ENCODE data around the gene FPR3. TPM values are rescaled to one million over a fixed set of nuclear protein-coding genes. Genes with fewer than 3 reads are reported as not detected.

FPR3 gene
- total and polyA plus RNA-seq, 9 of the 15 experiments (the other 6 are each of a cell fraction or from before 2014, with no cell fraction given): 0.08 to 0.51 (median 0.22) TPM; not detected in 1

- peak; percentile 96 for TF ChIP-seq ZNF766 (CRISPR knock-in tag; conservative IDR thresholded peaks at IDR 0.05)
- TF ChIP-seq HEY1 (CRISPR knock-in tag; IDR thresholded peaks at IDR 0.05; ENCODE audit: borderline replicate concordance): peak; percentile 79
- peak; percentile 85; the same call in 1 of the 2 replicates for TF ChIP-seq MBD2 (IDR thresholded peaks at IDR 0.05; ENCODE audit: borderline replicate concordance, low read depth)
- TF ChIP-seq CGGBP1 (CRISPR knock-in tag; IDR thresholded peaks at IDR 0.05): no peak
- no peak for TF ChIP-seq ZNF707 (CRISPR knock-in tag; conservative IDR thresholded peaks at IDR 0.05)
- peak; percentile 72 for TF ChIP-seq ZFX (CRISPR knock-in tag; IDR thresholded peaks at IDR 0.05)
- TF ChIP-seq ZNF311 (CRISPR knock-in tag; IDR thresholded peaks at IDR 0.05): no peak
- no peak for TF ChIP-seq ZNF431 (CRISPR knock-in tag; IDR thresholded peaks at IDR 0.05)
- TF ChIP-seq ZNF197 (CRISPR knock-in tag; IDR thresholded peaks at IDR 0.05; ENCODE audit: low read depth): peak; percentile 47; the same call in 1 of the 2 replicates
- peak; percentile 88; the same call in 1 of the 2 replicates for TF ChIP-seq GATAD2B (IDR thresholded peaks at IDR 0.05; ENCODE audit: borderline replicate concordance)
- TF ChIP-seq POLR2AphosphoS5 (IDR thresholded peaks at IDR 0.05; ENCODE audit: control insufficient read depth, insufficient read depth, low read depth, low read length): peak; percentile 96
- peak in 1 of 2 experiments; percentile 61; a peak in 1 of 3 replicates for TF ChIP-seq CBX3 (IDR thresholded peaks at IDR 0.05; ENCODE audit: borderline replicate concordance in 1 of 2, low read length in 2 of 2)
- TF ChIP-seq NCOR1 (IDR thresholded peaks at IDR 0.05): peak; percentile 97
- TF ChIP-seq, protein P1, sequence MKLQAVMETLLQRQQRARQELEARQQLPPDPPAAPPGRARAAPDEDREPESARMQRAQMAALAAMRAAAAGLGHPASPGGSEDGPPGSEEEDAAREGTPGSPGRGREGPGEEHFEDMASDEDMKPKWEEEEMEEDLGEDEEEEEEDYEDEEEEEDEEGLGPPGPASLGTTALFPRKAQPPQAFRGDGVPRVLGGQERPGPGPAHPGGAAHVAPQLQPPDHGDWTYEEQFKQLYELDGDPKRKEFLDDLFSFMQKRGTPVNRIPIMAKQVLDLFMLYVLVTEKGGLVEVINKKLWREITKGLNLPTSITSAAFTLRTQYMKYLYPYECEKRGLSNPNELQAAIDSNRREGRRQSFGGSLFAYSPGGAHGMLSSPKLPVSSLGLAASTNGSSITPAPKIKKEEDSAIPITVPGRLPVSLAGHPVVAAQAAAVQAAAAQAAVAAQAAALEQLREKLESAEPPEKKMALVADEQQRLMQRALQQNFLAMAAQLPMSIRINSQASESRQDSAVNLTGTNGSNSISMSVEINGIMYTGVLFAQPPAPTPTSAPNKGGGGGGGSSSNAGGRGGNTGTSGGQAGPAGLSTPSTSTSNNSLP (IDR thresholded peaks at IDR 0.05; ENCODE audit: borderline replicate concordance, low read depth, low read length): peak; percentile 38; the same call in 1 of the 2 replicates
- TF ChIP-seq, protein P2, sequence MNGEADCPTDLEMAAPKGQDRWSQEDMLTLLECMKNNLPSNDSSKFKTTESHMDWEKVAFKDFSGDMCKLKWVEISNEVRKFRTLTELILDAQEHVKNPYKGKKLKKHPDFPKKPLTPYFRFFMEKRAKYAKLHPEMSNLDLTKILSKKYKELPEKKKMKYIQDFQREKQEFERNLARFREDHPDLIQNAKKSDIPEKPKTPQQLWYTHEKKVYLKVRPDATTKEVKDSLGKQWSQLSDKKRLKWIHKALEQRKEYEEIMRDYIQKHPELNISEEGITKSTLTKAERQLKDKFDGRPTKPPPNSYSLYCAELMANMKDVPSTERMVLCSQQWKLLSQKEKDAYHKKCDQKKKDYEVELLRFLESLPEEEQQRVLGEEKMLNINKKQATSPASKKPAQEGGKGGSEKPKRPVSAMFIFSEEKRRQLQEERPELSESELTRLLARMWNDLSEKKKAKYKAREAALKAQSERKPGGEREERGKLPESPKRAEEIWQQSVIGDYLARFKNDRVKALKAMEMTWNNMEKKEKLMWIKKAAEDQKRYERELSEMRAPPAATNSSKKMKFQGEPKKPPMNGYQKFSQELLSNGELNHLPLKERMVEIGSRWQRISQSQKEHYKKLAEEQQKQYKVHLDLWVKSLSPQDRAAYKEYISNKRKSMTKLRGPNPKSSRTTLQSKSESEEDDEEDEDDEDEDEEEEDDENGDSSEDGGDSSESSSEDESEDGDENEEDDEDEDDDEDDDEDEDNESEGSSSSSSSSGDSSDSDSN (IDR thresholded peaks at IDR 0.05; ENCODE audit: borderline replicate concordance in 1 of 2, low read depth in 2 of 2, low read length in 2 of 2): no peak
- TF ChIP-seq E2F1 (CRISPR knock-in tag; IDR thresholded peaks at IDR 0.05): no peak
- TF ChIP-seq CBX2 (IDR thresholded peaks at IDR 0.05; ENCODE audit: insufficient read depth, low read length, poor library complexity, severe bottlenecking): no peak
- 0 out of 2 replicates have a peak, but pooled peaks have one; percentile 65 for TF ChIP-seq THRAP3 (IDR thresholded peaks at IDR 0.05; ENCODE audit: borderline replicate concordance)
- TF ChIP-seq EZH2 (IDR thresholded peaks at IDR 0.05; ENCODE audit: borderline replicate concordance, low read depth, low read length): peak; percentile 40; the same call in 1 of the 2 replicates
Measured at GRCh38 chr19:51800473-51801244, 5.7 kb downstream of the FPR3 start (continued).
